Measurements from ENCODE around the gene KRT72.

- no peak for TF ChIP-seq CTCF (IDR thresholded peaks at IDR 0.05; ENCODE audit: low read depth, low read length, missing input control)
- no peak for TF ChIP-seq SP1 (IDR thresholded peaks at IDR 0.05)
- no peak for TF ChIP-seq RXRA (IDR thresholded peaks at IDR 0.05)
- no peak for TF ChIP-seq JUND (IDR thresholded peaks at IDR 0.05)
Measured at GRCh38 chr12:52540531-52540930, 60.7 kb downstream of the KRT72 start.

Measured in liver (tissue), 3 donors.